HepG2 (cell line): ENCODE results near the gene GPBAR1. TPM values are rescaled to one million over a fixed set of nuclear protein-coding genes. Genes with fewer than 3 reads are reported as not detected.

Experiments used
- CHCHD3 ChIP-seq: sonication (generic); formaldehyde crosslinking; IDR thresholded peaks from 2 replicates; pipeline ENCODE4 v1.8.0; 2022; ENCODE audit warnings: mild to moderate bottlenecking, missing genetic modification reagents, moderate library complexity
- CREM ChIP-seq, 2 experiments: sonication (generic) in 1 of 2; formaldehyde crosslinking in 1 of 2; IDR thresholded peaks; 2 replicates each; pipeline versions ENCODE4 v1.4.0 to v1.6.1; 2016 to 2020; ENCODE audit warnings: antibody characterized with exemption in 1 of 2, mild to moderate bottlenecking in 1 of 2, missing genetic modification reagents in 1 of 2
- E2F1 ChIP-seq: sonication (generic); formaldehyde crosslinking; IDR thresholded peaks from 2 replicates; pipeline ENCODE4 v1.5.0; 2020; ENCODE audit warnings: missing genetic modification reagents
- FLYWCH1 ChIP-seq: sonication (generic); formaldehyde crosslinking; IDR thresholded peaks from 2 replicates; pipeline ENCODE4 v1.8.1; 2023; ENCODE audit warnings: mild to moderate bottlenecking, missing genetic modification reagents
- FOSL1 ChIP-seq: sonication (generic); formaldehyde crosslinking; IDR thresholded peaks from 2 replicates; pipeline ENCODE4 v1.9.0; 2021; ENCODE audit warnings: missing genetic modification reagents, borderline replicate concordance
- GMEB2 ChIP-seq: IDR thresholded peaks from 2 replicates; pipeline ENCODE4 v1.6.1; 2016; ENCODE audit warnings: missing biosample characterization, missing genetic modification reagents, low read depth
- HDAC2 ChIP-seq: sonication (generic); formaldehyde crosslinking; IDR thresholded peaks from 2 replicates; pipeline ENCODE4 v1.4.0; 2020; ENCODE audit warnings: missing genetic modification reagents
- KDM1A ChIP-seq: IDR thresholded peaks from 2 replicates; pipeline ENCODE4 v1.6.1; 2016; ENCODE audit warnings: missing compliant biosample characterization
- KLF6 ChIP-seq: IDR thresholded peaks from 2 replicates; pipeline ENCODE4 v1.8.0; 2016; ENCODE audit warnings: missing biosample characterization, missing genetic modification reagents
- MAFG ChIP-seq: sonication (generic); formaldehyde crosslinking; IDR thresholded peaks from 2 replicates; pipeline ENCODE4 v1.5.1; 2020; ENCODE audit warnings: mild to moderate bottlenecking, missing genetic modification reagents
- MXD3 ChIP-seq: IDR thresholded peaks from 2 replicates; pipeline ENCODE4 v1.6.1; 2016; ENCODE audit warnings: mild to moderate bottlenecking, missing biosample characterization, missing genetic modification reagents
- NCOA1 ChIP-seq: sonication (generic); formaldehyde crosslinking; IDR thresholded peaks from 2 replicates; pipeline ENCODE4 v1.9.0; 2021; ENCODE audit warnings: missing genetic modification reagents
- PHF21A ChIP-seq: sonication (generic); formaldehyde crosslinking; IDR thresholded peaks from 2 replicates; pipeline ENCODE4 v1.5.0; 2020; ENCODE audit warnings: mild to moderate bottlenecking, missing genetic modification reagents
- PITX1 ChIP-seq: sonication (generic); formaldehyde crosslinking; IDR thresholded peaks from 2 replicates; pipeline ENCODE4 v1.5.1; 2020; ENCODE audit warnings: mild to moderate bottlenecking, missing genetic modification reagents
- PRDM15 ChIP-seq: sonication (generic); formaldehyde crosslinking; IDR thresholded peaks from 2 replicates; pipeline ENCODE4 v1.4.0; 2020; ENCODE audit warnings: missing genetic modification reagents
- SMYD3 ChIP-seq: sonication (generic); formaldehyde crosslinking; IDR thresholded peaks from 2 replicates; pipeline ENCODE4 v1.8.1; 2023; ENCODE audit warnings: mild to moderate bottlenecking, missing genetic modification reagents
- TAF15 ChIP-seq: fragments of 200-400 bp; formaldehyde crosslinking; IDR thresholded peaks from one replicate; pipeline ENCODE4 v1.6.1; 2018; ENCODE audit warnings: mild to moderate bottlenecking, low read depth, low read length; ENCODE audit not compliant: poor library complexity, severe bottlenecking
- ZBTB3 ChIP-seq: sonication (generic); formaldehyde crosslinking; IDR thresholded peaks from 2 replicates; pipeline ENCODE4 v1.4.0; 2020; ENCODE audit warnings: low read depth, mild to moderate bottlenecking, moderate library complexity, missing genetic modification reagents, borderline replicate concordance
- ZNF317 ChIP-seq: sonication (generic); formaldehyde crosslinking; IDR thresholded peaks from 2 replicates; pipeline ENCODE4 v1.5.0; 2020; ENCODE audit warnings: mild to moderate bottlenecking, missing genetic modification reagents
- ZNF367 ChIP-seq: sonication (generic); formaldehyde crosslinking; IDR thresholded peaks from 2 replicates; pipeline ENCODE4 v1.4.0; 2020; ENCODE audit warnings: missing genetic modification reagents, borderline replicate concordance
- ZNF441 ChIP-seq: sonication (generic); formaldehyde crosslinking; IDR thresholded peaks from 2 replicates; pipeline ENCODE4 v1.7.0; 2021; ENCODE audit warnings: missing genetic modification reagents, borderline replicate concordance
- ZNF451 ChIP-seq: sonication (generic); formaldehyde crosslinking; IDR thresholded peaks from 2 replicates; pipeline ENCODE4 v1.5.0; 2020; ENCODE audit warnings: mild to moderate bottlenecking, missing genetic modification reagents
- ZNF782 ChIP-seq: sonication (generic); formaldehyde crosslinking; IDR thresholded peaks from 2 replicates; pipeline ENCODE4 v1.4.0; 2020; ENCODE audit warnings: missing genetic modification reagents, mild to moderate bottlenecking, borderline replicate concordance
- ZSCAN25 ChIP-seq: sonication (generic); formaldehyde crosslinking; IDR thresholded peaks from 2 replicates; pipeline ENCODE4 v1.8.0; 2022; ENCODE audit warnings: mild to moderate bottlenecking, missing genetic modification reagents
- polyA plus RNA-seq, 8 experiments: library from polyadenylated mRNA; depleted of rRNA in 3 of 8; stranded (reverse) in 7 of 8; unstranded in 1 of 8; fragments of >200 nt; fragmentation: Illumina TruSeq in 4 of 8; extraction: Trizol in 4 of 8; gene quantifications; 2 replicates each; pipeline versions ENCODE4 v1.2.1 to v1.2.3, GENCODE V29; 2011 to 2016; ENCODE audit warnings: low read depth in 4 of 8, missing spikeins in 1 of 8, mixed read lengths in 1 of 8; ENCODE audit not compliant: insufficient read depth in 1 of 8
- total RNA-seq, 5 experiments: library from RNA; depleted of rRNA; stranded (reverse); fragments of >200 nt; fragmentation: Illumina TruSeq; extraction: Trizol; gene quantifications; 2 replicates each; pipeline ENCODE4 v1.2.3, GENCODE V29; 2016; ENCODE audit warnings: low read depth in 1 of 5

Gene GPBAR1
- total and polyA plus RNA-seq, 2 of the 13 experiments (the other 11 are each of a cell fraction or from before 2014, with no cell fraction given) = 0.05 to 0.09 TPM

GRCh38 chr2:218216674-218217359 lies 44.0 kb upstream of the GPBAR1 start, which contains the start of gene ARPC2 (continued):
- TF ChIP-seq SMYD3 (CRISPR knock-in tag) (no peak), FOSL1 (CRISPR knock-in tag) (no peak), NCOA1 (CRISPR knock-in tag) (no peak; the same call in 1 of the 2 replicates), ZNF317 (CRISPR knock-in tag) (0 out of 2 replicates have a peak, but pooled peaks have one; percentile 72), CREM (IDR thresholded peaks at IDR 0.05) (peak; percentile 41; the same call in 1 of the 2 replicates), CREM (CRISPR knock-in tag; IDR thresholded peaks at IDR 0.05) (no peak), KDM1A (CRISPR knock-in tag) (no peak), E2F1 (CRISPR knock-in tag) (no peak), KLF6 (CRISPR knock-in tag) (peak; percentile 88), HDAC2 (CRISPR knock-in tag) (peak; percentile 51), TAF15 (no peak), ZSCAN25 (CRISPR knock-in tag) (no peak; the same call in 1 of the 2 replicates), ZBTB3 (no peak), ZNF451 (CRISPR knock-in tag) (no peak), CHCHD3 (no peak), FLYWCH1 (no peak), ZNF782 (CRISPR knock-in tag) (peak; percentile 31), GMEB2 (CRISPR knock-in tag) (peak; percentile 54; the same call in 1 of the 2 replicates), PRDM15 (CRISPR knock-in tag) (peak; percentile 55; the same call in 1 of the 2 replicates), ZNF367 (no peak; the same call in 1 of the 2 replicates), PHF21A (CRISPR knock-in tag) (0 out of 2 replicates have a peak, but pooled peaks have one; percentile 41), MXD3 (no peak; the same call in 1 of the 2 replicates), PITX1 (CRISPR knock-in tag) (no peak), MAFG (no peak), ZNF441 (peak; percentile 61; the same call in 1 of the 2 replicates)
